ENCODE data around the gene CAPN10.

- TF ChIP-seq EZH2phosphoT487 (IDR thresholded peaks at IDR 0.05; ENCODE audit: insufficient read depth, low read depth) (no peak), EZH2 (IDR thresholded peaks at IDR 0.05; ENCODE audit: insufficient read depth, poor library complexity, severe bottlenecking) (no peak)
Measured at GRCh38 chr2:240643093-240643810, 56.7 kb downstream of the CAPN10 start.

Data from GM23248 (cell line).